GM23338 (cell line): ENCODE measurements around the gene MYL12B. TPM values are rescaled to one million over a fixed set of nuclear protein-coding genes. Genes with fewer than 3 reads are reported as not detected.

Experiments
- ATAC-seq: fragments of 200-7000 bp; cut with Tn5 transposase; 3 replicates; pipeline ENCODE4 v1.9.1; 2020
- DNase-seq: peaks from one replicate; pipeline ENCODE4 v3.0.0-alpha.2; 2015; ENCODE audit warnings: low spot score
- H2AFZ ChIP-seq: fragments of 200-600 bp; sonication (generic); 2 replicates; pipeline ENCODE4 v1.8.0; 2016; ENCODE audit warnings: antibody characterized with exemption, mild to moderate bottlenecking, moderate library complexity
- H3F3A ChIP-seq: fragments of 200-600 bp; sonication (generic); replicated peaks from 2 replicates; pipeline ENCODE4 v1.8.0; 2017; ENCODE audit warnings: antibody characterized with exemption, mixed run types, low read depth
- H3K27ac ChIP-seq: fragments of 200-600 bp; sonication (generic); 2 replicates; pipeline ENCODE4 v1.6.1; 2016; ENCODE audit warnings: low read depth
- H3K27me3 ChIP-seq: fragments of 200-600 bp; sonication (generic); 2 replicates; pipeline ENCODE4 v1.8.0; 2016; ENCODE audit warnings: mild to moderate bottlenecking, mixed run types, moderate library complexity; ENCODE audit not compliant: insufficient read depth
- H3K36me3 ChIP-seq: fragments of 200-600 bp; sonication (generic); 2 replicates; pipeline ENCODE4 v1.8.0; 2016; ENCODE audit warnings: mild to moderate bottlenecking; ENCODE audit not compliant: insufficient read depth
- H3K4me1 ChIP-seq: fragments of 200-600 bp; sonication (generic); 2 replicates; pipeline ENCODE4 v1.8.0; 2016; ENCODE audit warnings: mild to moderate bottlenecking, moderate library complexity; ENCODE audit not compliant: insufficient read depth
- H3K4me2 ChIP-seq: fragments of 200-600 bp; sonication (generic); 2 replicates; pipeline ENCODE4 v1.7.1; 2017; ENCODE audit warnings: mixed run types
- H3K4me3 ChIP-seq: fragments of 200-600 bp; sonication (generic); 2 replicates; pipeline ENCODE4 v1.6.1; 2016; ENCODE audit warnings: mixed run types
- H3K79me2 ChIP-seq: fragments of 200-600 bp; sonication (generic); replicated peaks from 2 replicates; pipeline ENCODE4 v1.8.0; 2017; ENCODE audit warnings: mild to moderate bottlenecking; ENCODE audit not compliant: insufficient read depth
- H3K9me2 ChIP-seq: fragments of 200-600 bp; sonication (generic); 2 replicates; pipeline ENCODE4 v1.8.0; 2017; ENCODE audit not compliant: insufficient read depth
- H4K20me1 ChIP-seq: fragments of 200-600 bp; sonication (generic); replicated peaks from 2 replicates; pipeline ENCODE4 v1.8.0; 2017; ENCODE audit warnings: mild to moderate bottlenecking; ENCODE audit not compliant: insufficient read depth
- H3K27ac Mint-ChIP-seq: 2 replicates; pipeline ENCODE4 v1.8.0; 2020; ENCODE audit warnings: inconsistent platforms, mild to moderate bottlenecking, moderate library complexity, mixed read lengths
- H3K27me3 Mint-ChIP-seq: 3 replicates; pipeline ENCODE4 v1.8.0; 2022; ENCODE audit warnings: low read depth, mild to moderate bottlenecking, moderate library complexity, mixed read lengths, inconsistent platforms; ENCODE audit not compliant: insufficient read depth, poor library complexity
- H3K36me3 Mint-ChIP-seq: 3 replicates; pipeline ENCODE4 v1.8.0; 2021; ENCODE audit warnings: low read depth, mild to moderate bottlenecking, inconsistent platforms, moderate library complexity, mixed read lengths
- H3K4me1 Mint-ChIP-seq: 3 replicates; pipeline ENCODE4 v1.8.0; 2020; ENCODE audit warnings: mild to moderate bottlenecking, inconsistent platforms, mixed read lengths
- H3K4me3 Mint-ChIP-seq: 3 replicates; pipeline ENCODE4 v1.8.0; 2021; ENCODE audit warnings: moderate library complexity, mild to moderate bottlenecking, inconsistent platforms, mixed read lengths
- H3K9me3 Mint-ChIP-seq: 3 replicates; pipeline ENCODE4 v1.8.0; 2020; ENCODE audit warnings: moderate library complexity, mild to moderate bottlenecking, inconsistent platforms, mixed read lengths
- CREB1 ChIP-seq: fragments of 250-450 bp; sonication (Bioruptor Pico); IDR thresholded peaks from 2 replicates; pipeline ENCODE4 v1.5.0; 2020; ENCODE audit warnings: low read depth, mild to moderate bottlenecking, moderate library complexity
- POLR2AphosphoS5 ChIP-seq: IDR thresholded peaks from 2 replicates; pipeline ENCODE4 v1.6.1; 2016; ENCODE audit warnings: antibody characterized with exemption, low read depth
- REST ChIP-seq: IDR thresholded peaks from one replicate; pipeline ENCODE4 v1.6.1; 2018; ENCODE audit warnings: antibody characterized with exemption; ENCODE audit not compliant: unreplicated experiment
- ZNF331 ChIP-seq: fragments of 250-450 bp; sonication (Bioruptor Pico); IDR thresholded peaks from 2 replicates; pipeline ENCODE4 v1.5.0; 2020; ENCODE audit warnings: low read depth, mild to moderate bottlenecking, moderate library complexity
- polyA plus RNA-seq: library from polyadenylated mRNA; unstranded; fragments of >200 nt; fragmentation: Nextera tagmentation; extraction: Ambion mirVana; gene quantifications from 2 replicates; pipeline ENCODE4 v1.2.1, GENCODE V29; 2016
- total RNA-seq: library from RNA; depleted of rRNA; stranded (reverse); fragments of >200 nt; shearing (Covaris generic); gene quantifications from 2 replicates; pipeline ENCODE4 v1.2.3, GENCODE V29; 2014
- TF ChIP-seq, protein P1 (sequence below): fragments of 250-450 bp; sonication (Bioruptor Pico); IDR thresholded peaks from 2 replicates; pipeline ENCODE4 v1.5.0; 2020; ENCODE audit warnings: mild to moderate bottlenecking, moderate library complexity

MYL12B gene
- total and polyA plus RNA-seq, 2 experiments from 2014 or later: 165 to 330 TPM

DNA sequence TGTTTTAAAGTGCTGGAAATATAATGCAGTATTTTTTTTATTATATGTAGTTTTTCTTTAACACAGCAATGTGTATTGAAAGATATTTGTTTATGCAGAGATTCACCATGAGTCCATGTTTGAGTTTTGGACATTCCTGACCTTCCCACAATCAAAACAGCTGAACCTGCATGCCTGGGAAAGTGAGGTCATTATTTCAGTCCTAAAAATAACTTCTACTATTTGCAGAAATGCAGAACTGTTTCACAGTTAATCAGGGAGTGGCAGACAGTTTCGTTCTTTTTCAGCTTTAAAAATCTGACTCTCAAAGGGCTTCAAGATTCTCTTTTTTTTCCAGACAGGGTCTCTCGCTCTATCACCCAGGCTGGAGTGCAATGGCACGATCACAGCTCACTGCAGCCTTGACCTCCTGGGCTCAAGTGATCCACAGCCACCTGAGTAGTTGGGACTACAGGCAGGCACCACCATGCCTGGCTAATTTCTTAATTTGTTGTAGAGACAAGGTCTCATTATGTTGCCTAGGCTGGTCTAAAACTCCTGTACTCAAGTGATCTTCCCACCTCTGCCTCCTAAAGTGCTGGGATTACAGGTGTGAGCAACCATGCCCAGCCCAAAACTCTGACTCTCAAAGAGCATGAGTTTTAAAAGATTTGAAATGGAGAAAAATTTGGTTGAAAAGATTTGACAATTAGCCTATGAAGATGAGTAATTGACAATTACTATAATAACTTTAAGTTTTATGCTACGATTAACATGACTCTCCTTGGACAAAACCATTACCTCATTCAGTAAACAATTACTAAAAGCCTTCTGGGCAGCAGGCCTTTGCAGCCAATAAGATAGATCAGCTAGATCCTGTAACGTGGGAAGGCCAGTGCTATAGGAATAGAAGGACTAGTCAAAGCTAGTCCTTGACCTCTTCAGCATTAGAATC is 5.0 kb upstream of the MYL12B start:
- Histone ChIP-seq H3K4me3 (no peak overlapping the region), H2AFZ (no peak overlapping the region), H3K36me3 (peaks cover 27% of the 10 kb centered on the region), H3F3A (no peaks in the 10 kb centered on the region), H3K4me1 (peaks cover 6% of the 10 kb centered on the region), H3K79me2 (peaks cover 19% of the 10 kb centered on the region), H3K27ac (peak overlapping the region; percentile 66), H3K4me2 (0 out of 2 replicates have a peak overlapping the region, but pooled peaks have one; percentile 4), H3K9me2 (no peaks in the 10 kb centered on the region), H3K27me3 (no peaks in the 10 kb centered on the region), H4K20me1 (no peaks in the 10 kb centered on the region)
- Mint-ChIP-seq H3K27me3 (peaks cover 2% of the 10 kb centered on the region), H3K4me3 (no peak overlapping the region), H3K4me1 (peaks cover 26% of the 10 kb centered on the region), H3K27ac (peak overlapping the region; percentile 14), H3K9me3 (no peaks in the 10 kb centered on the region), H3K36me3 (peaks cover 55% of the 10 kb centered on the region)
- TF ChIP-seq REST: no peak
- TF ChIP-seq CREB1 (CRISPR knock-in tag): no peak
- no peak for TF ChIP-seq ZNF331 (CRISPR knock-in tag)
- no peak for TF ChIP-seq POLR2AphosphoS5
- TF ChIP-seq, protein P1, sequence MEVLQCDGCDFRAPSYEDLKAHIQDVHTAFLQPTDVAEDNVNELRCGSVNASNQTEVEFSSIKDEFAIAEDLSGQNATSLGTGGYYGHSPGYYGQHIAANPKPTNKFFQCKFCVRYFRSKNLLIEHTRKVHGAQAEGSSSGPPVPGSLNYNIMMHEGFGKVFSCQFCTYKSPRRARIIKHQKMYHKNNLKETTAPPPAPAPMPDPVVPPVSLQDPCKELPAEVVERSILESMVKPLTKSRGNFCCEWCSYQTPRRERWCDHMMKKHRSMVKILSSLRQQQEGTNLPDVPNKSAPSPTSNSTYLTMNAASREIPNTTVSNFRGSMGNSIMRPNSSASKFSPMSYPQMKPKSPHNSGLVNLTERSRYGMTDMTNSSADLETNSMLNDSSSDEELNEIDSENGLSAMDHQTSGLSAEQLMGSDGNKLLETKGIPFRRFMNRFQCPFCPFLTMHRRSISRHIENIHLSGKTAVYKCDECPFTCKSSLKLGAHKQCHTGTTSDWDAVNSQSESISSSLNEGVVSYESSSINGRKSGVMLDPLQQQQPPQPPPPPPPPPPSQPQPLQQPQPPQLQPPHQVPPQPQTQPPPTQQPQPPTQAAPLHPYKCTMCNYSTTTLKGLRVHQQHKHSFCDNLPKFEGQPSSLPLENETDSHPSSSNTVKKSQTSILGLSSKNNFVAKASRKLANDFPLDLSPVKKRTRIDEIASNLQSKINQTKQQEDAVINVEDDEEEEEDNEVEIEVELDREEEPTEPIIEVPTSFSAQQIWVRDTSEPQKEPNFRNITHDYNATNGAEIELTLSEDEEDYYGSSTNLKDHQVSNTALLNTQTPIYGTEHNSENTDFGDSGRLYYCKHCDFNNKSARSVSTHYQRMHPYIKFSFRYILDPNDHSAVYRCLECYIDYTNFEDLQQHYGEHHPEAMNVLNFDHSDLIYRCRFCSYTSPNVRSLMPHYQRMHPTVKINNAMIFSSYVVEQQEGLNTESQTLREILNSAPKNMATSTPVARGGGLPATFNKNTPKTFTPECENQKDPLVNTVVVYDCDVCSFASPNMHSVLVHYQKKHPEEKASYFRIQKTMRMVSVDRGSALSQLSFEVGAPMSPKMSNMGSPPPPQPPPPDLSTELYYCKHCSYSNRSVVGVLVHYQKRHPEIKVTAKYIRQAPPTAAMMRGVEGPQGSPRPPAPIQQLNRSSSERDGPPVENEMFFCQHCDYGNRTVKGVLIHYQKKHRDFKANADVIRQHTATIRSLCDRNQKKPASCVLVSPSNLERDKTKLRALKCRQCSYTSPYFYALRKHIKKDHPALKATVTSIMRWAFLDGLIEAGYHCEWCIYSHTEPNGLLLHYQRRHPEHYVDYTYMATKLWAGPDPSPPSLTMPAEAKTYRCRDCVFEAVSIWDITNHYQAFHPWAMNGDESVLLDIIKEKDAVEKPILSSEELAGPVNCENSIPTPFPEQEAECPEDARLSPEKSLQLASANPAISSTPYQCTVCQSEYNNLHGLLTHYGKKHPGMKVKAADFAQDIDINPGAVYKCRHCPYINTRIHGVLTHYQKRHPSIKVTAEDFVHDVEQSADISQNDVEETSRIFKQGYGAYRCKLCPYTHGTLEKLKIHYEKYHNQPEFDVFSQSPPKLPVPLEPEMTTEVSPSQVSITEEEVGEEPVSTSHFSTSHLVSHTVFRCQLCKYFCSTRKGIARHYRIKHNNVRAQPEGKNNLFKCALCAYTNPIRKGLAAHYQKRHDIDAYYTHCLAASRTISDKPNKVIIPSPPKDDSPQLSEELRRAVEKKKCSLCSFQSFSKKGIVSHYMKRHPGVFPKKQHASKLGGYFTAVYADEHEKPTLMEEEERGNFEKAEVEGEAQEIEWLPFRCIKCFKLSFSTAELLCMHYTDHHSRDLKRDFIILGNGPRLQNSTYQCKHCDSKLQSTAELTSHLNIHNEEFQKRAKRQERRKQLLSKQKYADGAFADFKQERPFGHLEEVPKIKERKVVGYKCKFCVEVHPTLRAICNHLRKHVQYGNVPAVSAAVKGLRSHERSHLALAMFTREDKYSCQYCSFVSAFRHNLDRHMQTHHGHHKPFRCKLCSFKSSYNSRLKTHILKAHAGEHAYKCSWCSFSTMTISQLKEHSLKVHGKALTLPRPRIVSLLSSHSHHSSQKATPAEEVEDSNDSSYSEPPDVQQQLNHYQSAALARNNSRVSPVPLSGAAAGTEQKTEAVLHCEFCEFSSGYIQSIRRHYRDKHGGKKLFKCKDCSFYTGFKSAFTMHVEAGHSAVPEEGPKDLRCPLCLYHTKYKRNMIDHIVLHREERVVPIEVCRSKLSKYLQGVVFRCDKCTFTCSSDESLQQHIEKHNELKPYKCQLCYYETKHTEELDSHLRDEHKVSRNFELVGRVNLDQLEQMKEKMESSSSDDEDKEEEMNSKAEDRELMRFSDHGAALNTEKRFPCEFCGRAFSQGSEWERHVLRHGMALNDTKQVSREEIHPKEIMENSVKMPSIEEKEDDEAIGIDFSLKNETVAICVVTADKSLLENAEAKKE (CRISPR knock-in tag): no peak
- ATAC-seq (no peak), DNase-seq (no peak)
